GM21381 (cell line): ENCODE results near the gene P3H3.

Source experiments
- ATAC-seq: cut with Tn5 transposase; IDR thresholded peaks from one replicate; pipeline ENCODE4 v1.9.1; 2021; ENCODE audit warnings: mild to moderate bottlenecking, moderate library complexity; ENCODE audit not compliant: unreplicated experiment

The P3H3 gene

GRCh38 chr12:6799147-6799546 is 29.1 kb upstream of the P3H3 start:
- no peak for ATAC-seq

DNA sequence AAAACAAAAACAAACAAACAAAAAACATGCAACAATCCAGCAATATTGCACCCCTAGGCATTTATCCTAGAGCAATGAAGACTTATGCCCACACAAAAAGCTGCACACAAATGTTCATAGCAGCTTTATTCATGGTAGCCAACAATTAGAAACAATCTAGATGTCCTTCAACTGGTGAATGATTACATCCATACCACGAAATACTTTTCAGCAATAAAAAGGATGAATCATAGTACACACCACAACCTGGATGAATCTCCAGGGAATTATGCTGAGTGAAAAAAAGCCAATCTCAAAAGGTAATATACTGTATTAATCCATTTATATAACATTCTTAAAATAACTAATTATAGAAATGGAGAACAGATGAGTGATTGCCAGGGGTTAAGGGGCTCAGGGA is 21.0 kb upstream of the P3H3 start:
- ATAC-seq: no peak

DNA sequence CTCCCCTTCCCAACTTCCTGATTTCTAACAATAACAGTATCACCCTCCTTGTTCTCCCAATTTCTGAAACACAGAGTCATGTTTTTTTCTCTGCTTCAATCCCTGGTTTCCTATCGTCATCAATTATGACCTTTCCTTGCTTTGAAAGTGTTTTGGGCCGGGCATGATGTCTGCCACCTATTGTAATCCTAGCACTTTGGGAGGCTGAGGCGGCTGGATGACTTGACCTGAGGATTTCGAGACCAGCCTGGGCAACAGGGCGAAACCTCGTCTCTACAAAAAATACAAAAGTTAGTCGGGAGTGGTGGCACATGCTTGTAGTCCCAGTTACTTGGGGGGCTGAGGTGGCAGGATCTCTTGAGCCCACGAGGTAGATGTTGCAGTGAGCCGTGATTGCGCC is 19.2 kb upstream of the P3H3 start:
- ATAC-seq: no peak

- no peak for ATAC-seq
These were observed 17.4 kb upstream of the P3H3 start for GRCh38 chr12:6810758-6811157.

GRCh38 chr12:6813363-6813762 is 14.8 kb upstream of the P3H3 start:
- ATAC-seq: no peak

DNA sequence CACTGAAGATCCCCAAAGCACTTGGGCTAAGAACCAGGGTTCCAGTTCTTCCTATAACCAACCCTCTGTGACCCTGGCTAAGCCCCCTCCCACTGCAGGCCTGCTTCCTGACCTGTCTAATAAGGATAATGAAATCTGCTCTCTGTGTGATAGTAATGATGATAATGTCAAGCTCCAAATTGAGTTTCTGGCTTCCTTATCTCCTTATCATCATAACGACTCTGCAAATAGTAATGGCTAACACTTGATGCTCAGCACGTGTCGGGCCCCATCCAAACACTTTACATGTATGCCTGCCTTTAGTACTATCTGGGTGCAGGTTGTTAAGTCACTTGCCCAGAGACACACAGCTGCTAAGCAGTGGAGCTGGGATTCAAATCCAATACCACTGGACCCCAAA is 11.6 kb upstream of the P3H3 start:
- ATAC-seq: no peak

- ATAC-seq: no peak
These were observed 11.1 kb upstream of the P3H3 start for GRCh38 chr12:6817098-6817497.

- ATAC-seq: no peak
These were observed 10.5 kb upstream of the P3H3 start for GRCh38 chr12:6817662-6818157.

DNA sequence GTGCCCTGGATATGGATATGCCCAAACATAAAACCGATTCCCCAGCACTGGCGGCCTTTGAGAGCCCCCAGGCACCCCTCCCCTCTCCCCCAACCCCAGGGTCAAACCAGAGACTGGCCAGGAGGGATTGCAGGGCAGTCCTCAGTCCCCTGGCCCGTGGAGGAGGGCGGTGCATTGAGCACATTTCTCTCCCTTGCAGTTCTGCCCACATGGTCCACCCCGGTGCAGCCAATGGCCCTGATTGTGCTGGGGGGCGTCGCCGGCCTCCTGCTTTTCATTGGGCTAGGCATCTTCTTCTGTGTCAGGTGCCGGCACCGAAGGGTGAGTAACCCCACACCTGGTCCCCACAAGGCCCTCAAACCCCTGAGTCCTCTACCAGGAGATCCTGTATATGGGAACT is 10.0 kb upstream of the P3H3 start:
- no peak for ATAC-seq

DNA sequence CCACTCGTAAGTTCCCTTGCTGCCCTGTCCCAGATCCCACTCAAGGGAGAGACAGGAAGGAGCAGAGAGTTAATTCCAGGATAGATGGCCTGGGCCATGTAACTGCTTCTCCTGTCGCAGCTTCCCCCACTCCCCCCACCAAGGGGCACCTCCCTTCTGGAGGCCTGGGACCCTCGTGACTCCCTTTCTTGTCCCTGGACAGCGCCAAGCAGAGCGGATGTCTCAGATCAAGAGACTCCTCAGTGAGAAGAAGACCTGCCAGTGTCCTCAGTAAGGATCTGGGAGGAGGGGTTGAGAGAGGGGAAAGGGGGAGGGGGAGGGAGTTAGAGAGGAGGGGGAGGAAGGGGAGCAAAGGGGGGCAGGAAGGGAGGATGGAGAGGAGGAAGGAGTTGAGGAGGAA is 9.6 kb upstream of the P3H3 start:
- ATAC-seq: no peak

GRCh38 chr12:6819106-6820030 is 8.8 kb upstream of the P3H3 start:
- ATAC-seq: no peak

DNA sequence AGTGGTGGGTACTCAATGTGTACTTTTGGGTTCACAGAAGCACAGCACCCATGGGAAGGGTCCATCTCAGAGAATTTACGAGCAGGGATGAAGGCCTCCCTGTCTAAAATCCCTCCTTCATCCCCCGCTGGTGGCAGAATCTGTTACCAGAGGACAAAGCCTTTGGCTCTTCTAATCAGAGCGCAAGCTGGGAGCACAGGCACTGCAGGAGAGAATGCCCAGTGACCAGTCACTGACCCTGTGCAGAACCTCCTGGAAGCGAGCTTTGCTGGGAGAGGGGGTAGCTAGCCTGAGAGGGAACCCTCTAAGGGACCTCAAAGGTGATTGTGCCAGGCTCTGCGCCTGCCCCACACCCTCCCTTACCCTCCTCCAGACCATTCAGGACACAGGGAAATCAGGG is 8.0 kb upstream of the P3H3 start:
- no peak for ATAC-seq

DNA sequence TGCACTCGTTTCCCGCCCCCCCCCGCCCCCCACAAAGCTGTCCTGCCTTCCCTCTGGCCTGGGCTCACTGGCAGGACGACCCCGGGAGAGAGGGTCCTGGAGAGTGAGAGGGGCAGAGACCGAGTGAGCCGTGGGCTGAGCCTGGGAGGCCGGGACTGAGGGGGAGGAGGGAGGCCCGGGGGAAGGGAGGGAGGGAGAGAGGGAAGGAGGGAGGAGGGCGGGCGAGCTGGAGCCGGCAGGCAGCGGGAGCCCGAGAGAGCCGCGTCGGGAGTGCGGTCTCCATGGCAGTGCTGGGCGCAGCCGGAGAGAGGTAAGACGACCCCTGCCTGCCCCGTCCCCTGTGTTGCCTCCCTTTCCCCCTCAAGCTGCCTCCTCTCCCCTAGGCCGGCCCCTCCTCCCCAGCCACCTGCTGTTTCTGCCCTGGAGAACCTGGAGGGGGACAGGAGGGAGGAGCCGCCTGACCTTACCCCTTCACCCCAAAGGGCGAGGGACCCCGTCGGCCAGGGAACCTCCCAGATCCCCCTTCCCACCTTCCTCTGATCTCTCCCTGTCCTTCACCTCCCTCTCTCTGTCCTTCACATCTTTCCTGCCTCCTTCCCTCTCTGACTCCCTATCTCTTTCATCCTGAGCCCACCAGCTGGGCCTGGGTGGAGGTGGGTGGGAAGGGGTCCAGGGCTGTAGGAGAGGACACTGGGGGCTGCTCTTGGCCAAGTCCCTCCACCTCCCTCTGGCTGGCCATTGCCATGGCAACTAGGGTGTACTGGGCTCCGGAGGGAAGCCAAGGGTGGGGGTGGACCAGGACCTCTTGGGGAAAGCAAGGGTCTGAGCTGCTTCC is 6.4 kb upstream of the P3H3 start, which contains the start of gene GPR162:
Gene GPR162 (plus strand): TSS at position 231 of the 835 bp plus-strand sequence. CDS start 2,078 bp downstream, outside the sequence.
- ATAC-seq: no peak

DNA sequence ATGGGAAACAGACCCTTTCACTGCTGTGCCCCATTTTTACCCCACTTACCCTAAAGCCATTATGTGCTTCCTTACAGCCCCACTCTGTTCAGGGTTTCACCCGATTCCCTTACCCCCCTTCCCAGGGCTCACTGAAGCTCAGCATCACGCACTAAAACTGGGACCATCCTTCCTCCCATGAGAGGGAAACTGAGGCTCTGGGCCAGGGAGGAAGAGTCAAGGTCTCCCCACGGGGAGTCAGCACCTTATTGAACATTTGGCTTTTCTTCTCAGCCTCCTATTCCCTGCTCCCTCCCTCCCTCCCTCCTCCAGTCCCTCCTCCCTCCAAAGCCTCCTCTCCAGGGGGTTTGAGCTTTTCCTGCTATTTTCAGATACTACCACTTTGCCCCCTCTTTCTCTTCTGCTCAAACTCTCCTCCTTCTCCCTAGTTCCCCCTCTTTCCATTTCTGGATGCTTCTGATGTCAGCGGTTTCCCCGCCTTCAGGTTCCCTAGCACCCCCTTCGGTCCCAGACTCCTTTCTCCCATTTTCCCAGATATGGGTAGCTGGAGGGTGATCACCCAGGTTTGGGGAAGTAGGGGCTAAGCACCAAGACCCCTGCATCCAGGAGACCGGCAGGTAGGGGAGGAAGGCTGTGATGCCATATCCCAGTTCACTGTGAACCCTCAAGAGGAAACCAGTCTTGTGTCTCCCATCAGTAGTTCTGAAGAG is 5.6 kb upstream of the P3H3 start:
- ATAC-seq: no peak

DNA sequence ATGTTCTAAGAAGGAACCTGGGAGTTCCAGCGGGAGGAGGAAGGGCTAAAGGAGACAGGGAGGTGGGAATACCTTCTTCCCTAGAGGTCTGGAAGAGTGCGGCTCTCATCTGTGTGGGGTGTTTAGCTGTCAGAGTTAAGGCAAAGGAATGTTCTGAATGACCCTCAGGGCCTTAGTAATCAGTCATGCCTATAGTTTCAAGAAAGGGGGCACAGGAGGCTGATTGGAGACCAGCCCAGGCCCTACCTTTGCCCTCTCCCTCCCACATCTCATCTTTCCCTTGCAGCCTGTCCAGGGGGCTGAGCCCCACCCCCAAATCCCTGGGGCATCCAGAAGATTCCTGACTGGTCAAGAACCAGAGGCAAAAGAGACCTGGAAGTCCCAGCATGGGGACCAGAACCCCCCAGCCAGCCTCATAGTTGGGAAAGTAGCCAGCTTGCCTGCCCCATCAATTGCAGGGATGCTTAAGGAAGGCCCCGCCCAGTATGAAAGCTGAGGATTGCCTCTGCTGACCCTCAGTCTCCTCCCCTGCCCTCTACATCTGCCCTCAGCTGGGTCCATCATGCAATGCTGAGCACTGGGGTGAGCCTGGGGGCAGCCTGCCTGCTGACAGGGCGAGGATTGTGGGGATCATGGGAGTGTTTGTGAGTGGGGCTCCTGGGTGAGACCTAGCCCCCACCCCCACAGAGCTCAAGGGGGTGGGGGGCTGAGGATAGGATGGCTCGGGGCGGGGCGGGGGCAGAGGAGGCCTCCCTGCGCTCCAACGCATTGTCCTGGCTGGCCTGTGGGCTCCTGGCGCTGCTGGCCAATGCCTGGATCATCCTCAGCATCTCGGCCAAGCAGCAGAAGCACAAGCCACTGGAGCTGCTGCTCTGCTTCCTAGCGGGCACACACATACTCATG is 4.8 kb upstream of the P3H3 start:
- no peak for ATAC-seq

DNA sequence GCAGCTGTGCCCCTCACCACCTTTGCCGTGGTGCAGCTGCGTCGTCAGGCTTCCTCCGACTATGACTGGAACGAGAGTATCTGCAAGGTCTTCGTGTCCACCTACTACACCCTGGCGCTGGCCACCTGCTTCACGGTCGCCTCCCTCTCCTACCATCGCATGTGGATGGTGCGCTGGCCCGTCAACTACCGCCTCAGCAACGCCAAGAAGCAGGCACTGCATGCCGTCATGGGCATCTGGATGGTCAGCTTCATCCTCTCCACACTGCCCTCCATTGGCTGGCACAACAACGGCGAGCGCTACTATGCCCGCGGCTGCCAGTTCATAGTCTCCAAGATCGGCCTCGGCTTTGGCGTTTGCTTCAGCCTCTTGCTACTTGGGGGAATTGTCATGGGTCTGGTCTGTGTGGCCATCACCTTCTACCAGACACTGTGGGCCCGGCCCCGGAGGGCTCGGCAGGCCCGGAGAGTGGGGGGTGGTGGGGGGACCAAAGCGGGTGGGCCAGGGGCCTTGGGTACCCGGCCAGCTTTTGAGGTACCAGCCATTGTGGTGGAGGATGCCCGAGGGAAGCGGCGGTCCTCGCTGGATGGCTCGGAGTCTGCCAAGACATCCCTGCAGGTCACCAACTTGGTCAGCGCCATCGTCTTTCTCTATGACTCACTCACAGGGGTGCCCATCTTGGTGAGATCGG is 4.0 kb upstream of the P3H3 start:
- no peak for ATAC-seq

GRCh38 chr12:6824901-6825381 is 3.3 kb upstream of the P3H3 start:
- no peak for ATAC-seq

- no peak for ATAC-seq
These were observed 2.6 kb upstream of the P3H3 start for GRCh38 chr12:6825398-6826124.
